VCaP (cell line): Measurements from ENCODE around the gene SLC25A4.
A peak's percentile ranks its signal among the peaks of the same experiment; 100 is the strongest.

Experiments used
- H3K27ac ChIP-seq: fragments of 450-650 bp; 2 replicates; pipeline ENCODE4 v1.5.1; 2017
- TF ChIP-seq, protein P1 (sequence below): fragments of 450-650 bp; conservative IDR thresholded peaks from 2 replicates; pipeline ENCODE4 v1.5.1; 2017; ENCODE audit warnings: mild to moderate bottlenecking, moderate library complexity

SLC25A4 gene

DNA sequence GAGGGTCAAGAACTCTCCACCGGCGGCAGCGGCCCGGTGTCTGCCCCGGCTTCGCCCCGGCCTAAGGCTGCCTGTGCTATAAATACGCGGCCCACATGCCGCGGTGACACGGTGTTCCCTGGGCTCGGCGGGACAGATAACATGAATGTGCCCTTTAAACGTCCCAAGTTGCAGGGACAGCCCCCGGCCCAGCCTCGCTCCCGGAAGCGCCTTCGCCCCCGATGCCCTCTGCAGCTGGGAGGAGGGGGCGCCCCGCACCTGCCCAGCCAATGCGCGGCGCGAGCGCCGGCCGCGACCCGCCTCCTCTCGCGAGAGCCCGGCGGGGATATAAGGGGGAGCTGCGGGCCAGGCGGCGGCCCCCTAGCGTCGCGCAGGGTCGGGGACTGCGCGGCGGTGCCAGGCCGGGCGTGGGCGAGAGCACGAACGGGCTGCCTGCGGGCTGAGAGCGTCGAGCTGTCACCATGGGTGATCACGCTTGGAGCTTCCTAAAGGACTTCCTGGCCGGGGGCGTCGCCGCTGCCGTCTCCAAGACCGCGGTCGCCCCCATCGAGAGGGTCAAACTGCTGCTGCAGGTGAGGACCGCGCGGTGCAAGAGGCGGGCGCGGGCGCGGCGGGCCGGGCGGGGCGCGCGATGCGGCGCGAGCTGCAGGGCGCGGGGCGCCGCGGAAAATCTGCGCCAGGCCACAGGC lies at the start of gene SLC25A4:
SLC25A4 (plus strand) TSS at position 355 of the 689 bp plus-strand sequence; CDS start at position 462, 107 bp downstream.
- H3K27ac ChIP-seq: peak within 1 kb of the TSS; percentile 87
- TF ChIP-seq, protein P1, sequence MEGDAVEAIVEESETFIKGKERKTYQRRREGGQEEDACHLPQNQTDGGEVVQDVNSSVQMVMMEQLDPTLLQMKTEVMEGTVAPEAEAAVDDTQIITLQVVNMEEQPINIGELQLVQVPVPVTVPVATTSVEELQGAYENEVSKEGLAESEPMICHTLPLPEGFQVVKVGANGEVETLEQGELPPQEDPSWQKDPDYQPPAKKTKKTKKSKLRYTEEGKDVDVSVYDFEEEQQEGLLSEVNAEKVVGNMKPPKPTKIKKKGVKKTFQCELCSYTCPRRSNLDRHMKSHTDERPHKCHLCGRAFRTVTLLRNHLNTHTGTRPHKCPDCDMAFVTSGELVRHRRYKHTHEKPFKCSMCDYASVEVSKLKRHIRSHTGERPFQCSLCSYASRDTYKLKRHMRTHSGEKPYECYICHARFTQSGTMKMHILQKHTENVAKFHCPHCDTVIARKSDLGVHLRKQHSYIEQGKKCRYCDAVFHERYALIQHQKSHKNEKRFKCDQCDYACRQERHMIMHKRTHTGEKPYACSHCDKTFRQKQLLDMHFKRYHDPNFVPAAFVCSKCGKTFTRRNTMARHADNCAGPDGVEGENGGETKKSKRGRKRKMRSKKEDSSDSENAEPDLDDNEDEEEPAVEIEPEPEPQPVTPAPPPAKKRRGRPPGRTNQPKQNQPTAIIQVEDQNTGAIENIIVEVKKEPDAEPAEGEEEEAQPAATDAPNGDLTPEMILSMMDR: peak; percentile 67

DNA sequence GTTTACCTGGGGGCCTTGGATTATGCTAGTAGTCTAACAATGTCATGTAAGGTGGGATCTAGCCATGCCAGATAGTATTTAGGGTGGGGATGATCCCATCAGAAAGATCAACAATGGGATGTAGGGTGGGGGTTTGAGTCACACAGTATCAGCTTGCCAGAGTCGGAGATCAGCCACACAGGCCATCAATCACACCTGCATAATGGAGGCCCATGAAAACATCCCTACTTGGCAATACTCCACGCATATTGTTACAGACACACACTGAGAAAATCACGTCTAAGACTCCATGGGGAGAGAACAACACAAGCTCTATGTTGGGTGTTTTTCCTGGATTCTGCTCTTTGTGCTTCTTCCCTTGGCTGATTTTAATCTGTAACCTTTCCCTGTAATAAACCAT lies 49.5 kb upstream of the SLC25A4 start:
- H3K27ac ChIP-seq: no peak overlapping the region
- TF ChIP-seq, protein P1: no peak

DNA sequence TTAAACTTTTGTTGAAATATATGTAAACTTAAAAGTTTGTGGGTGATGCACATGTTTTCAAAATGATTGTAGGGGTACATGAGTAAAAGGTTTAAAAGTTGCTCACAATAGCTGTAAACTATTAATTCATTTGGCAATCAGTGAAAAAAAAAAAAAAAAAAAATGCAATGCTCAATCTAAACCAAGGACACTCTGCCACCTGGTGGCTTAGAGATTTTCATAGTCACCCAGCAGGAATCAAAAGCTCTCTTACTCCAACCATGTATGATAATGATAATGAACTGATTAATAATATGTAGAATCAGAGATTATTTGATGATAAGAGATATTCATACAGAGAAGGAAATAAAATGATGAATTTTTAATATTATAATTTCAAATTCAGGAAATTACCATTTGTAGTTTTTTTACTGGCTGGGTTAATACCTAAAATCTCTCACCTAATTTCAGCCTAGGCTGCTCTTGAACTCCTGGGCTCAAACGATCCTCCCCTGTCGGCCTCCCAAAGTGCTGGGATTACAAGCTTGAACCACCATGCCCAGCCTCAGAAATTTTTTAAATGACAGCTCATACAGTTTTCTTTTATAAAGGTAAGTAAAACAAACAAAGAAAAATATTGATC lies 46.9 kb upstream of the SLC25A4 start:
- TF ChIP-seq, protein P1: peak; percentile 86
- no peak overlapping the region for H3K27ac ChIP-seq

DNA sequence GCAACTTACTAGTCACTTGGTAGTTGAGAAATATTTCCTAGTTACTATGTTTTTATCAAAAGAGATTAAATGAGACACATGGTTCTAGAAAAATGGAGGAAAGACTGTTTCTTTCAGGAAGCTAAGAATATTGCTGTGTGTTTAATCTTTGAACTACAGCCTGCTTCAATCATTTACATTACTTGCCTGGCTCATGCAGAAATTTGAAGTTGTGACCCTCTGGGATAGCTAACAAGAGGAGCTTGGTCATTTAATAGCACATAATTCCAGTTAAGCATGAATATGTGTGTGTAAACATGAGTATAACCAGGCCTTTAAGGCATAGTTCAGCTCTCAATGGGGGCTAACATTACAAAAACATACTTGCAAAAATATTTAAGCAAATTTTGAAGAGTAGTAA lies 44.6 kb upstream of the SLC25A4 start:
- TF ChIP-seq, protein P1: no peak
- no peak overlapping the region for H3K27ac ChIP-seq

DNA sequence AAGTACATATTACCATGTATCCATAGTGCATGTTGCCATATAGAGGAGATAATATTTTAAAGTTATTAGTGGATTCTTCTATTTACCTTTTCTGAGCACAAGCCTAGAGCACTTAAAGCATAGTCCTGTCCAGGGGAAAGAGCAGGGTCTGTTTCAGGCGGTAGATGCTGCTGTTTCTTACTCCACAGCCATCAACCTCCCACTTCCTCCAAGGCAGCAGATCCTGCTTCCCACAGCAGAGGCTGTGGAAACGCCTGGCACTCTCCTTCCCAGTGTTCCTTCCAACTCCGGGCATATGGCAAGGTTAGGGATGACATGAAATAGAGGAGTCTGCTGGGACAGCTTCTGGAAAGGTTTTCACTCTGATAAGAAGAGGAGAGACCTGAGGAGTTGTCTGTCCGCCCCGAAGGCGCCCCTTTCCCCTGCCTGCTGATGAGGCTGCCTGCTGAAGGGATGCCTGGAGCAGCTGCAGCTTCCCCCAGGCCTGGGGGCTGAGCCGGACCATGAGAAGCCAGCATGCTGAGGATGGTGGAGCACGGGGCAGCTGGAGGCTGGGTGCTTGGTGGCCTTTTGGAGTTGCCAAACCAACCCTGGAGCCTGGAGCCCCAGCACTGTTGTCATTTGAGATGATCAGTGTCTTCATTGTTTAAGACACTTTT lies 43.9 kb upstream of the SLC25A4 start:
- H3K27ac ChIP-seq: no peak overlapping the region
- TF ChIP-seq, protein P1: no peak

DNA sequence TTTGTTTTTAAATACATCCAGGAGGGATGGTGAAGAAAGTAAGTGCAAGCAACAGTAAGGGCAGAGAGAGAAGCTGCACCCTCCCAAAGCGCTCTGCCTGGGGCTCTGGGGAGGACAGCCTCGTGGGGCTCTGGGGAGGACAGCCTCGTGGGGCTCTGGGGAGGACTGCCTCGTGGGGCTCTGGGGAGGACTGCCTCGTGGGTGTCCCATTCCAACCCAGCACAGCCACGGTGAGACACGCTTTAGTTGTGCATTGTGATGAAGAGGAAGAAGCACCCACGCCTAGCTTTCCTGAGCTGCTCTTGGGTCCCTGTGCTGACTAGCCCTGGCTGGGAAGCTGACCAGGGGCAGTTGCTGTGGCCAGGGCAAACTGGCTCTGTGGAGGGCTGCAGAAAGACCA lies 43.1 kb upstream of the SLC25A4 start:
- no peak overlapping the region for H3K27ac ChIP-seq
- TF ChIP-seq, protein P1: no peak

DNA sequence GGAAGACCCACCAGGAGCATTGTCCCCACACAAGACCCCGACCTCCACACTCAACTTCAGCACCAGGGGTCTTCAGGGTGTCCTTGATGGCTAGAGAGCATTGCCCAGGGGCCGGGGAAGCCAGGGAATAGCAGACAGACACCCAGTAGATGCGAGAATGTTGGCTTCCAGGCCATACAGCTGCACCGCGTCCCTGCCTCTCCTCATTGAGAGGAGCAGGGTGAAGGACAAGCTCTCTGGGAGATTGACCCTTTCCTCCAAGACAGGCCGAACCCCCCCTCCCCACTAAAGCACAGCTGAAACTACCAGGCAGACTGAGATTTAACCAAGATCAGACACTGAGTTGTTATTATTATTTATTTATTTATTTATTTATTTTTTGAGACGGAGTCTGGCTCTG lies 42.6 kb upstream of the SLC25A4 start:
- H3K27ac ChIP-seq: no peak overlapping the region
- TF ChIP-seq, protein P1: no peak
